Sigmoid colon (tissue), 7 donors: Measurements from ENCODE around the gene MTMR4. TPM values are rescaled to one million over a fixed set of nuclear protein-coding genes. Genes with fewer than 3 reads are reported as not detected.

ENCODE experiments used
- DNase-seq: peaks from one replicate; pipeline ENCODE4 v3.0.0-alpha.2; 2019
- H3K27ac ChIP-seq, 4 donors: fragments of 200-600 bp; sonication (generic); one replicate each; pipeline ENCODE4 v1.5.1; 2016 to 2019; ENCODE audit warnings: mild to moderate bottlenecking in 1 of 4
- H3K27me3 ChIP-seq, 3 donors: fragments of 200-600 bp; sonication (generic); one replicate each; pipeline ENCODE4 v1.5.1; 2019; ENCODE audit warnings: mild to moderate bottlenecking in 1 of 3
- H3K36me3 ChIP-seq, 4 donors: fragments of 200-600 bp; sonication (generic); one replicate each; pipeline ENCODE4 v1.5.1; 2016 to 2019
- H3K4me1 ChIP-seq, 4 donors: fragments of 200-600 bp; sonication (generic); one replicate each; pipeline ENCODE4 v1.5.1; 2017 to 2019
- H3K4me3 ChIP-seq, 4 donors: fragments of 200-600 bp; sonication (generic); one replicate each; pipeline ENCODE4 v1.5.1; 2017 to 2019; ENCODE audit warnings: mild to moderate bottlenecking in 2 of 4, moderate library complexity in 1 of 4
- H3K9me3 ChIP-seq, 4 donors: fragments of 200-600 bp in 3 of 4; sonication (generic) in 3 of 4; one replicate each; pipeline versions ENCODE4 v1.5.1 to v1.6.1; 2013 to 2019
- CTCF ChIP-seq, 4 experiments: fragments of 450-650 bp in 3 of 4; fragments of 200-600 bp in 1 of 4; IDR thresholded peaks; one replicate each; pipeline ENCODE4 v1.5.1; 2016 to 2019; ENCODE audit warnings: antibody characterized with exemption in 4 of 4, mild to moderate bottlenecking in 3 of 4, moderate library complexity in 2 of 4
- EP300 ChIP-seq, 4 donors: sonication (generic); formaldehyde crosslinking; IDR thresholded peaks; one replicate each; pipeline ENCODE4 v1.6.1; 2017; ENCODE audit warnings: antibody characterized with exemption in 4 of 4
- POLR2A ChIP-seq, 2 donors: fragments of 450-650 bp; IDR thresholded peaks; one replicate each; pipeline ENCODE4 v1.6.1; 2016; ENCODE audit warnings: antibody characterized with exemption in 2 of 2, mild to moderate bottlenecking in 2 of 2, moderate library complexity in 2 of 2
- POLR2AphosphoS5 ChIP-seq, 4 donors: sonication (generic); formaldehyde crosslinking; IDR thresholded peaks; one replicate each; pipeline ENCODE4 v1.6.1; 2017; ENCODE audit warnings: antibody characterized with exemption in 4 of 4
- WGBS, 2 donors: extraction: QIAGEN DNeasy Blood & Tissue Kit; methylation state at CpG; one replicate each; pipeline ENCODE4 v1.1.7; 2013; 5-methylcytosine and 5-hydroxymethylcytosine counted together
- intact Hi-C: fragments of 100-400 bp; cut with DNase I; formaldehyde crosslinking; loops from one replicate; pipeline ENCODE4 v1.15.1; 2023
- polyA plus RNA-seq, 3 donors: library from polyadenylated mRNA; stranded (reverse); fragments of 200-250 nt; gene quantifications; one replicate each; pipeline ENCODE4 v1.2.3, GENCODE V29; 2013
- total RNA-seq, 4 donors: library from RNA; depleted of rRNA; stranded (reverse); fragments of >200 nt; gene quantifications; one replicate each; pipeline ENCODE4 v1.1.0, GENCODE V29; 2016
- donor health status: healthy with polysubstance abuse.
- donor health status: Bipolar disorder and iron deficiency.
- donor health status: healthy.

Gene MTMR4
- total and polyA plus RNA-seq, 7 donors: 6.0 to 28.5 (median 22.6) TPM

- Histone ChIP-seq H3K27ac (no peak overlapping the region), H3K9me3 (no peaks in the 10 kb centered on the region), H3K27me3 (no peaks in the 10 kb centered on the region), H3K4me1 (peaks cover 0 to 6% (median 4%) of the 10 kb centered on the region in 4 donors), H3K36me3 (peaks cover 32 to 94% (median 71%) of the 10 kb centered on the region in 4 donors), H3K4me3 (no peak overlapping the region)
- peak; percentile 40 for DNase-seq
- no peak for TF ChIP-seq CTCF (IDR thresholded peaks at IDR 0.05)
- no peak for TF ChIP-seq POLR2A (IDR thresholded peaks at IDR 0.05)
- TF ChIP-seq EP300 (IDR thresholded peaks at IDR 0.05): no peak
- no peak for TF ChIP-seq POLR2AphosphoS5 (IDR thresholded peaks at IDR 0.05)
- intact Hi-C loops: no loop called here
- 89 to 91% methylated on average over 10 of the region's 10 CpGs for WGBS, 2 donors
Measured at GRCh38 chr17:58508341-58509067, 5.9 kb downstream of the MTMR4 start.

- no peaks in the 10 kb centered on the region for H3K27me3 ChIP-seq
- TF ChIP-seq POLR2AphosphoS5 (IDR thresholded peaks at IDR 0.05) (no peak), EP300 (IDR thresholded peaks at IDR 0.05) (no peak), CTCF (IDR thresholded peaks at IDR 0.05) (no peak), POLR2A (IDR thresholded peaks at IDR 0.05) (no peak)
- WGBS, 2 donors: 92 to 95% methylated on average over 13 of the region's 13 CpGs
- H3K9me3 ChIP-seq: no peaks in the 10 kb centered on the region
- no peaks in the 10 kb centered on the region for H3K4me1 ChIP-seq
- DNase-seq: no peak
- peaks cover 39 to 100% (median 75%) of the 10 kb centered on the region in 4 donors for H3K36me3 ChIP-seq
- H3K27ac ChIP-seq: no peak overlapping the region
- H3K4me3 ChIP-seq: no peak overlapping the region
- intact Hi-C loops: no loop called here
Measured at GRCh38 chr17:58507123-58507634, 7.3 kb downstream of the MTMR4 start.

- H3K4me1 ChIP-seq: no peaks in the 10 kb centered on the region
- intact Hi-C loops: no loop called here
- no peaks in the 10 kb centered on the region for H3K9me3 ChIP-seq
- peaks cover 42 to 100% (median 76%) of the 10 kb centered on the region in 4 donors for H3K36me3 ChIP-seq
- DNase-seq: peak; percentile 47
- no peak overlapping the region for H3K4me3 ChIP-seq
- 94 to 95% methylated on average over 7 of the region's 7 CpGs for WGBS, 2 donors
- no peak overlapping the region for H3K27ac ChIP-seq
- no peaks in the 10 kb centered on the region for H3K27me3 ChIP-seq
- no peak for TF ChIP-seq POLR2A (IDR thresholded peaks at IDR 0.05)
- no peak for TF ChIP-seq POLR2AphosphoS5 (IDR thresholded peaks at IDR 0.05)
- TF ChIP-seq CTCF (IDR thresholded peaks at IDR 0.05): no peak
- TF ChIP-seq EP300 (IDR thresholded peaks at IDR 0.05): no peak
Measured at GRCh38 chr17:58506354-58507080, 7.9 kb downstream of the MTMR4 start.

GRCh38 chr17:58504826-58505351 is 9.5 kb downstream of the MTMR4 start:
- intact Hi-C loops: no loop called here
- WGBS, 2 donors: 76 to 91% methylated on average over 11 of the region's 11 CpGs
- Histone ChIP-seq H3K4me3 (no peak overlapping the region), H3K4me1 (no peaks in the 10 kb centered on the region), H3K27me3 (no peaks in the 10 kb centered on the region), H3K9me3 (no peaks in the 10 kb centered on the region), H3K27ac (no peak overlapping the region), H3K36me3 (peaks cover 49 to 100% (median 69%) of the 10 kb centered on the region in 4 donors)
- TF ChIP-seq CTCF (IDR thresholded peaks at IDR 0.05) (no peak), EP300 (IDR thresholded peaks at IDR 0.05) (no peak), POLR2A (IDR thresholded peaks at IDR 0.05) (no peak), POLR2AphosphoS5 (IDR thresholded peaks at IDR 0.05) (no peak)
- DNase-seq: peak; percentile 60
